Measurements from ENCODE around the gene MAP3K2.

- TF ChIP-seq CTCF (IDR thresholded peaks at IDR 0.05; ENCODE audit: low read depth, low read length, poor library complexity, severe bottlenecking) (no peak), EZH2phosphoT487 (IDR thresholded peaks at IDR 0.05; ENCODE audit: borderline replicate concordance, low read length) (no peak)
Measured at GRCh38 chr2:127418300-127419111, 30.7 kb upstream of the MAP3K2 start, which contains the start of gene PROC.
